HepG2 (cell line): Measurements from ENCODE around the gene PIBF1. TPM values are rescaled to one million over a fixed set of nuclear protein-coding genes. Genes with fewer than 3 reads are reported as not detected.

Experiments used
- AKAP8 ChIP-seq: sonication (generic); formaldehyde crosslinking; IDR thresholded peaks from 2 replicates; pipeline ENCODE4 v1.5.1; 2020; ENCODE audit warnings: mild to moderate bottlenecking, missing genetic modification reagents
- ARNT ChIP-seq: fragments of 450-650 bp; IDR thresholded peaks from 2 replicates; pipeline ENCODE4 v1.6.1; 2017
- ATRX ChIP-seq: sonication (generic); formaldehyde crosslinking; IDR thresholded peaks from 2 replicates; pipeline ENCODE4 v1.4.0; 2020; ENCODE audit warnings: missing genetic modification reagents, borderline replicate concordance
- CSRNP2 ChIP-seq: sonication (generic); formaldehyde crosslinking; conservative IDR thresholded peaks from 2 replicates; pipeline ENCODE4 v1.8.0; 2022; ENCODE audit warnings: low read depth, missing genetic modification reagents
- GLI4 ChIP-seq: sonication (generic); formaldehyde crosslinking; IDR thresholded peaks from 2 replicates; pipeline ENCODE4 v1.5.1; 2020; ENCODE audit warnings: missing genetic modification reagents, mild to moderate bottlenecking, moderate library complexity, borderline replicate concordance
- HDAC2 ChIP-seq: sonication (generic); formaldehyde crosslinking; IDR thresholded peaks from 2 replicates; pipeline ENCODE4 v1.4.0; 2020; ENCODE audit warnings: missing genetic modification reagents
- HIVEP1 ChIP-seq: sonication (generic); formaldehyde crosslinking; IDR thresholded peaks from 2 replicates; pipeline ENCODE4 v1.4.0; 2020; ENCODE audit warnings: mild to moderate bottlenecking, missing genetic modification reagents
- HNF4A ChIP-seq: sonication (generic); formaldehyde crosslinking; IDR thresholded peaks from 2 replicates; pipeline ENCODE4 v1.4.0; 2020; ENCODE audit warnings: missing genetic modification reagents
- PCBP2 ChIP-seq: fragments of 200-400 bp; formaldehyde crosslinking; optimal IDR thresholded peaks from 2 replicates; pipeline ENCODE3; 2018; ENCODE audit warnings: low read length, low read depth; ENCODE audit not compliant: poor library complexity, severe bottlenecking
- THAP7 ChIP-seq: sonication (generic); formaldehyde crosslinking; IDR thresholded peaks from 2 replicates; pipeline ENCODE4 v1.8.1; 2023; ENCODE audit warnings: mild to moderate bottlenecking, missing genetic modification reagents
- ZBTB26 ChIP-seq: IDR thresholded peaks from 2 replicates; pipeline ENCODE4 v1.6.1; 2016; ENCODE audit warnings: missing compliant biosample characterization, missing genetic modification reagents, borderline replicate concordance
- ZMYM4 ChIP-seq: sonication (generic); formaldehyde crosslinking; IDR thresholded peaks from 2 replicates; pipeline ENCODE4 v1.8.1; 2023; ENCODE audit warnings: mild to moderate bottlenecking, missing genetic modification reagents
- ZNF275 ChIP-seq: sonication (generic); formaldehyde crosslinking; IDR thresholded peaks from 2 replicates; pipeline ENCODE4 v1.8.0; 2022; ENCODE audit warnings: missing genetic modification reagents, mild to moderate bottlenecking, inconsistent platforms, borderline replicate concordance
- ZNF549 ChIP-seq: sonication (generic); formaldehyde crosslinking; IDR thresholded peaks from 2 replicates; pipeline ENCODE4 v1.5.0; 2020; ENCODE audit warnings: missing genetic modification reagents
- ZNF598 ChIP-seq: sonication (generic); formaldehyde crosslinking; IDR thresholded peaks from 2 replicates; pipeline ENCODE4 v1.5.1; 2020; ENCODE audit warnings: mild to moderate bottlenecking, missing genetic modification reagents, borderline replicate concordance
- ZNF646 ChIP-seq: sonication (generic); formaldehyde crosslinking; IDR thresholded peaks from 2 replicates; pipeline ENCODE4 v1.9.0; 2021; ENCODE audit warnings: mild to moderate bottlenecking, missing genetic modification reagents
- ZNF746 ChIP-seq: sonication (generic); formaldehyde crosslinking; IDR thresholded peaks from 2 replicates; pipeline ENCODE4 v1.8.0; 2022; ENCODE audit warnings: mild to moderate bottlenecking, missing genetic modification reagents
- polyA plus RNA-seq, 8 experiments: library from polyadenylated mRNA; depleted of rRNA in 3 of 8; stranded (reverse) in 7 of 8; unstranded in 1 of 8; fragments of >200 nt; fragmentation: Illumina TruSeq in 4 of 8; extraction: Trizol in 4 of 8; gene quantifications; 2 replicates each; pipeline versions ENCODE4 v1.2.1 to v1.2.3, GENCODE V29; 2011 to 2016; ENCODE audit warnings: low read depth in 4 of 8, missing spikeins in 1 of 8, mixed read lengths in 1 of 8; ENCODE audit not compliant: insufficient read depth in 1 of 8
- total RNA-seq, 5 experiments: library from RNA; depleted of rRNA; stranded (reverse); fragments of >200 nt; fragmentation: Illumina TruSeq; extraction: Trizol; gene quantifications; 2 replicates each; pipeline ENCODE4 v1.2.3, GENCODE V29; 2016; ENCODE audit warnings: low read depth in 1 of 5

Gene PIBF1
- total and polyA plus RNA-seq, 2 of the 13 experiments (the other 11 are each of a cell fraction or from before 2014, with no cell fraction given) = 4.2 to 15.8 TPM

- TF ChIP-seq ZBTB26 (CRISPR knock-in tag) (no peak), ZNF275 (CRISPR knock-in tag) (peak; percentile 86; the same call in 1 of the 2 replicates), HDAC2 (CRISPR knock-in tag) (peak; percentile 36), GLI4 (CRISPR knock-in tag) (0 out of 2 replicates have a peak, but pooled peaks have one; percentile 28), ZNF746 (CRISPR knock-in tag) (no peak), ZNF598 (no peak), ZNF549 (CRISPR knock-in tag) (no peak), AKAP8 (no peak), ZMYM4 (CRISPR knock-in tag) (peak; percentile 97), PCBP2 (no peak), THAP7 (no peak), CSRNP2 (no peak), ZNF646 (CRISPR knock-in tag) (no peak; the same call in 1 of the 2 replicates), HNF4A (peak; percentile 4; the same call in 1 of the 2 replicates), ATRX (no peak), HIVEP1 (no peak), ARNT (no peak)
Measured at GRCh38 chr13:72781451-72782439, at the start of gene PIBF1, which contains the start of gene DIS3 (continued).
